ENCODE data around the gene KBTBD13. TPM values are rescaled to one million over a fixed set of nuclear protein-coding genes. Genes with fewer than 3 reads are reported as not detected.
A peak's percentile ranks its signal among the peaks of the same experiment; 100 is the strongest.

Gene KBTBD13
- 1 to 10 TPM; 2.8 to 8.9 (median 5.3) TPM for total RNA-seq
- 6.9 TPM for polyA plus RNA-seq
- long read RNA-seq, donor 1, transcript KBTBD13-201 (1 exons, 3,124 nt) = major isoform, 20 of 21 reads
- long read RNA-seq, donor 1, partial matches to known transcripts = 0 of 21 reads
- long read RNA-seq, donor 1, other reads (novel, unspliced or antisense) = 1 of 21 reads
- long read RNA-seq, donor 2, transcript KBTBD13-201 (1 exons, 3,124 nt) = major isoform, 30 of 30 reads
- long read RNA-seq, donor 2, partial matches to known transcripts = 0 of 30 reads
- long read RNA-seq, donor 2, other reads (novel, unspliced or antisense) = 0 of 30 reads
- long read RNA-seq, donor 3, transcript KBTBD13-201 (1 exons, 3,124 nt) = major isoform, 39 of 39 reads
- long read RNA-seq, donor 3, partial matches to known transcripts = 0 of 39 reads
- long read RNA-seq, donor 3, other reads (novel, unspliced or antisense) = 0 of 39 reads
- long read RNA-seq, donor 4, transcript KBTBD13-201 (1 exons, 3,124 nt) = major isoform, 21 of 21 reads
- long read RNA-seq, donor 4, partial matches to known transcripts = 0 of 21 reads
- long read RNA-seq, donor 4, other reads (novel, unspliced or antisense) = 0 of 21 reads

- H3K4me3 ChIP-seq (ENCODE audit: low read length) = no peak within 1 kb of the TSS
- peak within 1 kb of the TSS; percentile 61 for H3K27ac ChIP-seq (ENCODE audit: low read length)
- 66% methylated on average over 73 of the region's 73 CpGs for WGBS
- ATAC-seq (peak; percentile 50 to 54), DNase-seq (peak in 1 of 3 donors; percentile 46)
- no peaks in the 10 kb centered on the region for H3K9me3 ChIP-seq (ENCODE audit: control insufficient read depth, low read length)
- peaks cover 10% of the 10 kb centered on the region for H3K4me1 ChIP-seq (ENCODE audit: control insufficient read depth, insufficient read depth, low read length)
- no peaks in the 10 kb centered on the region for H3K27me3 ChIP-seq (ENCODE audit: control insufficient read depth, insufficient read depth)
- intact Hi-C loops (cut with DNase I) = no loop called here
Observed at GRCh38 chr15:65076486-65077290, at the start of gene KBTBD13. TSS of gene KBTBD13 (plus strand) at chr15:65076746. CDS start at chr15:65076816, 70 bp downstream.

DNA sequence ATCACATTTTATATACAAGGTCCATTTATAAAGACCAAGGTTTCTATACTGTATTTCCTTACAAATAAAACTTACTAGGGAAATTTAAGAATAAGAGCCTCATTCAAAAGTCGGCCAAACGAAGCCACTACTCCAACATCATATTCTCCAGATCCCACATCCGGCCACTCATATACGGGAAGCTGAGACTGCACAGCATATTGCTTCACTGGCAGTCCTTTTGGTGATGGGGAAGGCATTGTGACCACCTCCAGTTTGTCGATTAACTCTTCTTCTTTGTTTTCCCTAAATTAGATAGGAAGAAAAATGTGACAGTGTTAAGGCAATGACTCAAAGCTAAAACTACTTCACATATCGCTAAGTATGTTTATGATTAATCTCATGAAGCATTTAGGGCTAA is 49.8 kb upstream of the KBTBD13 start:
- intact Hi-C loops (cut with DNase I) = no loop called here
- no peaks in the 10 kb centered on the region for H3K27me3 ChIP-seq (ENCODE audit: control insufficient read depth, insufficient read depth)
- no peak overlapping the region for H3K4me3 ChIP-seq (ENCODE audit: low read length)
- peaks cover 7% of the 10 kb centered on the region for H3K4me1 ChIP-seq (ENCODE audit: control insufficient read depth, insufficient read depth, low read length)
- no peak for DNase-seq
- H3K9me3 ChIP-seq (ENCODE audit: control insufficient read depth, low read length) = no peaks in the 10 kb centered on the region
- ATAC-seq = no peak
- no peak overlapping the region for H3K27ac ChIP-seq (ENCODE audit: low read length)
- WGBS = 85% methylated on average over 6 of the region's 6 CpGs

- whole genome bisulfite sequencing = 76% methylated on average over 1 of the region's 1 CpG
- Histone ChIP-seq H3K27me3 (ENCODE audit: control insufficient read depth, insufficient read depth) (no peaks in the 10 kb centered on the region), H3K9me3 (ENCODE audit: control insufficient read depth, low read length) (no peaks in the 10 kb centered on the region), H3K27ac (ENCODE audit: low read length) (no peak overlapping the region), H3K4me3 (ENCODE audit: low read length) (no peak overlapping the region), H3K4me1 (ENCODE audit: control insufficient read depth, insufficient read depth, low read length) (peaks cover 7% of the 10 kb centered on the region)
- intact Hi-C loops (cut with DNase I) = no loop called here
- DNase-seq = no peak
- no peak for ATAC-seq
Observed at GRCh38 chr15:65027593-65027992, 49.0 kb upstream of the KBTBD13 start.

DNA sequence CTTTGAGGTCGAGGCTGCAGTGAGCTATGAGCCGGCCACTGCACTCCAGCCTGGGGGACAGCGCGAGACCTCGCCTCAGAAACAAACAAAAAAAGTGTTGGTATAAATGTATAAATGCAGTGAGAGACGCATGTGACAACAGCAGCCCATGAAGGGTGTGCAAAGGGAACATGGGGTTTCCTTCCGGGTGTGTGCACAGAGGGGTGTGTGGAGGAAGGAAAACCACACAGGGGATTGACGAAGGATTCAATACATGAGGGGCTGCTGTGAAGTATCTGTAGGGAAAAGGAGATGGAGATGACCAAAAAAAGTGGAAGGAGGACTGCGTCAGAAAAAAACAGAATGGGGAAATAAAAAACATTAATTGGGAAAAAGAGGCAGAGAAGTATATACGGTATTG is 48.2 kb upstream of the KBTBD13 start:
- DNase-seq (no peak), ATAC-seq (peak in 1 of 2 donors; percentile 9)
- 54% methylated on average over 10 of the region's 10 CpGs for WGBS
- intact Hi-C loops (cut with DNase I) = no loop called here
- peaks cover 7% of the 10 kb centered on the region for H3K4me1 ChIP-seq (ENCODE audit: control insufficient read depth, insufficient read depth, low read length)
- H3K9me3 ChIP-seq (ENCODE audit: control insufficient read depth, low read length) = no peaks in the 10 kb centered on the region
- peak overlapping the region; percentile 75 for H3K4me3 ChIP-seq (ENCODE audit: low read length)
- H3K27me3 ChIP-seq (ENCODE audit: control insufficient read depth, insufficient read depth) = no peaks in the 10 kb centered on the region
- no peak overlapping the region for H3K27ac ChIP-seq (ENCODE audit: low read length)

DNA sequence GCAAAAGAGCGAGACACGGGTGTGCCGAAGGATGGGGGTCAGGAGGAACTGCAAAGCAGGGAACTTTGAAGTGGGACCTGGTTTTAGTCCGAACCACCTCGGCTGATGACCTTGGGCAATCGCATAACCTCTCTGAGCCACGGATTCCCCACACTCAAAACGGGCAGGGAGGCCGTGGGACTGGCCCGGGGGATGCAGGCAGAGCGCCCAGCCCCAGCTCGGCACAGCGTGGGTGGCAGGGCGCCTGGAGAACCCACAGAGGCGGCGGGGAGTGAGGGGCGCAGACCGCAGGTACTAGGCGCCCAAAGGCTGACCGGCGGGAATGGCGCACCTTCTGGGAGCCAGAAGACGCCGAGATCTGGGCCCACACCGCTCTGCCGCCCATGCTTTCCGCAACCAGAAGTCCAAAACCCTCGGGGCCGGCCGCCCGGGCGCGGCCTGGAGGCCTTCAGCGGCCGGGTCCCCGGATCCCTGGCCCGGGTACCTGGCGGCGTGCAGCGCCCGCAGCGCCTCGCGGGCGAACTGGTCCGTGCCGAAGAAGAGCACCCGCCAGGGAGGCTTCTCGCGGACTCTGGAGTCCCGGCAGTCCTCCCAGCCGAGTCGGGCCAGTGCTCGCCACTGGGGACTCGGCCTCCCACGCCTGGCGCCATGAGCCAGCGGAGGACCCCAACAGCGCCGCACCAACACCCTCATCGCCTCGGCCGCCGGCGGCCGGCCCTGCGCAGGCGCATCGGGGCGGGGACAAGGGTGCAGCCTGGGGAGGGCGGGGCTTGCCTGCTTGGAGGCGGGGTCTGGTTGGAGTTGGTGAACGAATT is 47.4 kb upstream of the KBTBD13 start, which contains the start of gene MTFMT:
Gene MTFMT, minus strand, starts transcription at position 719 of the 815 bp plus-strand sequence. Its CDS starts 26 bp downstream, at position 693.
- no peaks in the 10 kb centered on the region for H3K27me3 ChIP-seq (ENCODE audit: control insufficient read depth, insufficient read depth)
- H3K4me1 ChIP-seq (ENCODE audit: control insufficient read depth, insufficient read depth, low read length) = peaks cover 7% of the 10 kb centered on the region
- peak; percentile 96 to 97 for ATAC-seq
- under 1% methylated on average over 73 of the region's 73 CpGs for WGBS
- H3K9me3 ChIP-seq (ENCODE audit: control insufficient read depth, low read length) = no peaks in the 10 kb centered on the region
- H3K4me3 ChIP-seq (ENCODE audit: low read length) = peak within 1 kb of the TSS; percentile 75
- DNase-seq = peak; percentile 94 to 98 (median 98)
- intact Hi-C loops (cut with DNase I) = no loop called here
- H3K27ac ChIP-seq (ENCODE audit: low read length) = peak within 1 kb of the TSS; percentile 39

DNA sequence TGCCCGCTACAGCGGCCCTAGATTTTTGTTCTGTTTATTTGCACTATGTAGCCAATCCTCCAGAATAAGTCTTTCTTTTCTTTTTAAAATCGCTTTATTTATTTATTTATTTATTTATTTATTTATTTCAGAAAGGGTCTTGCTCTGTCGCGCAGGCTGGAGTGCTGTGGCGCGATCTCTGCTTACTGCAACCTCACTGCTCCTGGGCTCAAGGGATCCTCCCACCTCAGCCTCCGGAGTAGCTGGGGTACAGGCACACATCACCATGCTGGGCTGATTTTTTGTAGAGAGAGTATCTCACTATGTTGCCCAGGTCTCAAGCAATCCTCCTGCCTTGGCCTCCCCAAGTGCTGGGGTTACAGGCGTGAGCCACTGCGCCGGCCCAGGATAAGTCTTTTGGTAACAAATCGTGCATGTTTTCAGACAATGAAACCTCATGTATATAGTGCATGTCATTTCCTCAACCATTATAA is 46.8 kb upstream of the KBTBD13 start:
- Histone ChIP-seq H3K27me3 (ENCODE audit: control insufficient read depth, insufficient read depth) (no peaks in the 10 kb centered on the region), H3K27ac (ENCODE audit: low read length) (no peak overlapping the region), H3K4me3 (ENCODE audit: low read length) (peak overlapping the region; percentile 75), H3K9me3 (ENCODE audit: control insufficient read depth, low read length) (no peaks in the 10 kb centered on the region), H3K4me1 (ENCODE audit: control insufficient read depth, insufficient read depth, low read length) (peaks cover 7% of the 10 kb centered on the region)
- no peak for DNase-seq
- 63% methylated on average over 12 of the region's 12 CpGs for WGBS
- intact Hi-C loops (cut with DNase I) = loop anchor here in 3 of 4 donors (5.0 to 10.0 kb wide), 2 partner anchors 65 to 73 kb away; no protein-coding TSS in a partner anchor
- ATAC-seq = no peak

GRCh38 chr15:65032801-65033537 is 43.6 kb upstream of the KBTBD13 start:
- Histone ChIP-seq H3K4me3 (ENCODE audit: low read length) (no peak overlapping the region), H3K27me3 (ENCODE audit: control insufficient read depth, insufficient read depth) (no peaks in the 10 kb centered on the region), H3K9me3 (ENCODE audit: control insufficient read depth, low read length) (no peaks in the 10 kb centered on the region), H3K27ac (ENCODE audit: low read length) (no peak overlapping the region), H3K4me1 (ENCODE audit: control insufficient read depth, insufficient read depth, low read length) (peaks cover 5% of the 10 kb centered on the region)
- DNase-seq (peak; percentile 51 to 81 (median 77)), ATAC-seq (peak; percentile 72 to 76)
- 30% methylated on average over 13 of the region's 13 CpGs for WGBS
- intact Hi-C loops (cut with DNase I) = loop anchor here in 3 of 4 donors (5.0 to 10.0 kb wide), 2 partner anchors 62 to 69 kb away; no protein-coding TSS in a partner anchor

DNA sequence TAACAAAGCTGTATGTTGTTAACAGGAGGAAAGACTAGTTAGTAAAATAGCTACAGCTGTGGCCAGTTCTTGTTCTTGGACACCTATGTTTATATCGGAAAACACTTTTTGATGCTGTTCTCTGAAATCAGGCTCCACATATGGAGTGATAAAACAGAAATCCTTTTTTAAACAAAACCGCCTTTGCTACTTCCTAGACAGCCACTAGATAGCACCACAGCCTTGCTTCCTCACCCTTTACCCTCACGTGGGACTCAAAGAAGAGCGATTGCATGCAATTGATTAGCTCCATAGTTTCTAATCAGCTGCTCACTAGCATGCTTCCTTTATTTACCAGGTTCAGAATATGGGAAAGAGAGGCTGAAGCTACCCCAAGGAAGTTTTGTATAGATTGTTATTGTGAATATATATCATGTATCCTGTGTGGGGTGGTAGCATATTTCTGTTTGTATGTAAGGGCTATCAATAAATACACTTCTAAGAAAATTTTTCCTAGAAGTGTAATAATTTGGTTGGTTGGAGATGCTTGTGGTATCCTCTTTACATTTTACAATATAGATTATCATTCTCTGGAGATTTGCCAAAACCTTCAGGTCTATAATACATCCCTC is 42.8 kb upstream of the KBTBD13 start:
- intact Hi-C loops (cut with DNase I) = loop anchor here in 3 of 4 donors (5.0 to 10.0 kb wide), 2 partner anchors 61 to 69 kb away; no protein-coding TSS in a partner anchor
- WGBS = 13% methylated on average over 4 of the region's 4 CpGs
- no peak overlapping the region for H3K27ac ChIP-seq (ENCODE audit: low read length)
- no peak overlapping the region for H3K4me3 ChIP-seq (ENCODE audit: low read length)
- no peaks in the 10 kb centered on the region for H3K27me3 ChIP-seq (ENCODE audit: control insufficient read depth, insufficient read depth)
- ATAC-seq (peak in 1 of 2 donors; percentile 27), DNase-seq (no peak)
- no peaks in the 10 kb centered on the region for H3K4me1 ChIP-seq (ENCODE audit: control insufficient read depth, insufficient read depth, low read length)
- H3K9me3 ChIP-seq (ENCODE audit: control insufficient read depth, low read length) = no peaks in the 10 kb centered on the region

- no peaks in the 10 kb centered on the region for H3K4me1 ChIP-seq (ENCODE audit: control insufficient read depth, insufficient read depth, low read length)
- no peak overlapping the region for H3K27ac ChIP-seq (ENCODE audit: low read length)
- no peak overlapping the region for H3K4me3 ChIP-seq (ENCODE audit: low read length)
- DNase-seq = no peak
- intact Hi-C loops (cut with DNase I) = loop anchor here in 3 of 4 donors (5.0 to 10.0 kb wide), 2 partner anchors 60 to 68 kb away; no protein-coding TSS in a partner anchor
- no peaks in the 10 kb centered on the region for H3K9me3 ChIP-seq (ENCODE audit: control insufficient read depth, low read length)
- H3K27me3 ChIP-seq (ENCODE audit: control insufficient read depth, insufficient read depth) = no peaks in the 10 kb centered on the region
- 86% methylated on average over 11 of the region's 11 CpGs for WGBS
- no peak for ATAC-seq
Observed at GRCh38 chr15:65034719-65035118, 41.8 kb upstream of the KBTBD13 start.
